ENCODE measurements around the gene SLC35F1.

The SLC35F1 gene

DNA sequence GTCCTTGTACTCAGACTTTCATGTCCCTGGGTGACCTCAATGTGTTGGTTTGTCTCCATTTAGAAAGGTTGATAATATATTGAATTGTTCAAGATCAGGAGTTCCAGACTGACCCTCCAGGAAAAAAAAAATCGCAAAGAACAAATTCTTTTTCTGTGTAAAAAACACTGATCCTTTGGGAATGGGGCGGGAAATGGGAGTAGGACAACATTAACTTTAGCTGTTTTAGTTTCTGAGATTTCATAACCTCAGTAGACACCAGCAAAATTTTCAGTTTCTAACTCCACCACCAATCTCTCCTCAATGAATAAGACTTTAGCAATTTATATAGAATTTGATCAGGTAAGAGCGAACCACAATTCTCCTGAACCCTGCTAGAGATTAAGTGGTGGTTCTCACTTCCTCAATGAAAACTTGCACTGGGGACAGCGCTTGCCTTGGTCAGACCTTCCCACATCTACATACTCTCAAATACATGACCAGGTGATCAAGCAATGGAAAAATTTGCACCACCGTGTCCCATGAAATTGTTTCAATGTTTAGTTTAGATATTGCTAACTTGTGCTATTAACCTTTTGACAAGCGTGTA lies 409.8 kb downstream of the SLC35F1 start:
- no peak for DNase-seq (ENCODE audit: low read depth)

DNA sequence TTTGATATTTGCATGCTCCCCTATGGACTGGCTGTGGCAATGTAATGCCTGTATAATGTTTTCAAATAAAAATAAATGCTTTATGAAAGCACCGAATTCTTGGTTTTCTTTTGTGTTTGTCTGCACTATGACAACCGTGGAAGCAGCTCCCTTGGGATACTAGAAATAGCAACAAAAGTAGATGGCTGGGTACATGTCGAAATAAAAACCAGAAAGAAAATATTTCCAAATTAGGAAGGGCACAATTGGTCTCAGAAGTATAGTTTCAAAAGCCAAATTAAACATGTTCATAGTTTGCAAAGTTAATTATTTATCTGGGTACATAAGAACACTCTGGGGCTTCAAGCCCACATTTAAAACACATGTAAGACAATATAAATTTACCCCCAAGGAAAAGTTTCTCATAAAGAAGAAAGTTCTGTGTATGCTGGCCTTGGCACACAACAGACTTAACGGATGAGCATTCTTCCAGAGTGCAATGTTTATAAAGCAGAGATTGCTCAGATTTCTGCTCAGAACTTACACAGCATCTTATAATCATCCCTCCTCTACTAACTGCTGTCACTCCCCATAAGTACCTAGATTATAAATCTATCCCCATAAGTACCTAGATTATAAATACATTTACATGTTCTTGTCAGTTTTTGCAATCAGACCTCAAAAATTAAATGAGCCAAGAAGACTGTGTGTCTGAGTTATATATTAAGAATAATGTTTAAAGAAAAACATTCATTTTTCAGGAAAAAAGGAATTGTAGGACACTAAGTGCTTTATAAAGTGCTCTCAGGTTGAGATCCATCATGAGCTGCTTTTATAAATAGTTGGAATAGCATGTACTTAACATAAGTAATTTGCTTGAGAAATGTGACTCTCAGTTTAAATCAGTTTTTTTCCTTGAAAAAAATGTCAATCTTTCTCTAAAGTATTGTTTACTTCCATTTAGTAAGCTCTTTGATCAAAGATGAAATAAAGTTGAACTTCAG lies 410.8 kb downstream of the SLC35F1 start:
- DNase-seq (ENCODE audit: low read depth) = no peak

DNA sequence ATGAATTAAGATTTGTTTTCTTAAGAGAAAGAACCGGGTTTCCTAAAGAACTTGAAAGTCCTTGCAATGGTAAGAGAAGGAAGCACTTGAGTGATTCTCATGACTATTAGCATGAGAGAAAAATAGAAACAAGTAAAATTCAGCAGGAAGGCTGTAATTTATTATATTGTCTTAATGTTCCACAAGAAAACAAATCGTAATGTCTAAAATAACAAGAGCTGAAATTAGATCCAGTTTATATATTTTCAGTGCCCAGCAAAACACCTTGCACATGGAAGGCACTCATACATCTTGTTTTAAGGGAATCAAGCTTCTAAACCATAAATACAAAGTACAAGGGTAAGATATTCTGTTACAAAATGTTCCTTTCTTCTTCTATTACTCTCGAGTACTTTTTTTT lies 411.6 kb downstream of the SLC35F1 start:
- no peak for DNase-seq (ENCODE audit: low read depth)

DNA sequence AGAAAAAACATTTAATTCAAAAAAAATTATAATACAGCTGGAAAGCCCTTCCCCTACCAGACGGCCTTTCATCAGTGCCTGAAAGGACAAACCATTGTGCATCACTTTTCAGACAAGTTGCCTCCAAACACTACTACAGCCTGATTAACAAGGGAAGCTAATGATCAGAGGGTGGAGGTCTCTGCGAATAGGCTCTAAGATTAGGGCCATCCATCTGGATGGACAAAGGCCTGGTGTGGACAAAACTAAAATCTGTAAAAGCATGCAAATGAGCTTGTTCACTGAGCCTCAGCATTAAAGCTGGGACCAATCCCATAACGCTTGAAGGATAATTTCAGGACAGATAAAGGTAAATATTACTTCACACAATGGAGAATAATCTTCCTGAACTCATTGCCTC lies 412.4 kb downstream of the SLC35F1 start:
- DNase-seq (ENCODE audit: low read depth) = no peak

DNA sequence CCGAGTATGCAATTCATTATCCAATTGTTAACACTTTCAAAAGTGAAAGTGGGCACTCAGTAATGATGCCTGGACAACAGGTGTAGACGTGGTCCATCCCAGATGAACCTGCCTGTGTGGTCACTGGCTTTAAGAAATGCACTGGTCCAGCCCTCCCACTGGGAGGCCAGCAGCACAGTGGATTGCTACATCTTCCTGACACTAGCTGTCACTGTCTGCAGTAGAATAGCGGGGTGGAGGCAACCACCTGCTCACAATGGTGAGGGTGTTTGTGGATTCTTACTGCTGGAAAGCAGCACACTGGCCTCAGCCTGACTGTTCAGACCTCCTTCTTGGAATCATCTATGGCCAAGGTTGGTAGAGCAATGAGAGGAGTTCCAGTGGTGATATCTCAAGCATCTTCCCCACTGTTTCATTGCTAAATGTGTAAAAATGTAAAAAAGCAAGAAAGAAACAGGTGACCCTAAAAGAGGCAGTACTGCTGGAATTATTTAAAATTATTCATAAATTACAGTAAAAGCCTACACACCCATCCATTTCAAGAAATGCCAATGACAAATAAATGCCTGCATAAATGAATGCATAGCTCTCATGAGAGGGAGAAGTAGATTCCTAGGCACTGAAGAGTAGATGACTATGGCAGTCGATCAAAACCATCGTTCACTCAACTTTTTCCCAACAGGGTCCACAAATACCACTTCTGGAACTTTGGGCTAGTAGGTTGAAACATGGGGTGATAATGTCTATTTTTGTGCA lies 413.0 kb downstream of the SLC35F1 start:
- no peak for DNase-seq (ENCODE audit: low read depth)

DNA sequence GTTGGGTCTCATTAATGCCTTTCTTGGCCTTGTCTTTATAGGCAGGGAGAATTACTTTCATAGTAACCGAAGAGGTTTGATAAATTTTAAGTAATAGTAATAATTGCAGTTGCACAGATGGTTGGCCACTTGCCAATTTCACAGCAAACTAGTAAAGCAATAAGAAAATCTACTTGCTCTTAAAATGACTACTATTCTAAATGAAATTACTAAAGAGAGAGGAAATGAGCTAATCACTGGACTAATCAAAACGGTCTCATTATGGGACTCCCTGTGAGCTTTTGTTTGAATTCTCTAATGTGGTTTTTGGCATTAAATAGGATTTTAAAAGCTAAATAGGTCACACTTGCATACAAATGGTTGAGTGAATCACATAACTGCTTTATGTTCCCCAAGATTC lies 413.6 kb downstream of the SLC35F1 start:
- DNase-seq (ENCODE audit: low read depth) = no peak

DNA sequence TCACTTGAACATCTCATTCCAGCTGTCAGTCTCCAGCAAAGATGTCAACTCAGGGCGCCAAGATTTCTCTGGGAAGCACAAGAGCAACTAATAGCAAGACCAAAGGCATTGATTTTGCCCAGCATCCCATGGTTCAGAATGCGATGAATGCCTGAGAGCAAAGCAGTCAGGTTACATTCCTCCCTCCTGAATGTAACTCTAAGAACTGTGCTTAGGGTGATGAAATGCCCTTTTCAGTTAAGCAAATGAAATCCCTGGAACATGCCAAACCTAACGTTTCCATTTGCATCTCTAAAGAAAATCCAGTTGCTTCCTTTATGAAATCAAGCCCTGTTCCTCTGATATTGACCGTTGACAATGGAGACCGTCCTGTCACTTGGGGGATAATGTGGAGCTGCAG lies 417.1 kb downstream of the SLC35F1 start:
- no peak for DNase-seq (ENCODE audit: low read depth)

DNA sequence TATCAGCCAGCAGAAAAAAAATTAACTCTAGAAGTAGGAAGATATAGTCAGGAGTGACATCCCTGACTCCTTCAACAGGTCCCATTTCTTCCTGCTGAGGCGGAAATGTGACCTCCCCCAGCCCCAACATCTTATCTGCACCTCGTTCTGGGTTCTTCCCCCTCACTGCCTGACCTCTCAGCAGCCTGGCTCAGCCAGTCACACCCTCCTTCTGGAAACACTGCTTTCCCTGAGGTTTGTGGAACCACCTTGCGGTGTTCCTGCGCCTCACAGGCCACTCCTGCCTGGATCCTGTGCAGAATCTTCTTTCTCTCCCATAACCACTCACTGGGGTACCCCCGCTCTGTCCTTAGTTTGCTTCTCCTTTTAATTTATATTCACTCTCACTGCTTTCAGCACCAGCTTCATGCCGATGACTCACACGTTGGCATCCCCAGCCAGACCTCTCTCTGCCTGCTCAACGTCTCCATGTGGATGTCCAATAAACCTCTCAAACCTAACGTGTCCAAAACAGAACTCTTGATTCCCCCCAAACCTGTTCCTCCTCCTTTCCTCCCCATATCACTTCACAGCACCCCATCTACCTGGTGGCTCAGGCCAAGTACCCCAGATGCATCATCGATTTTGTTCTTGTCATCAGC lies 418.3 kb downstream of the SLC35F1 start:
- DNase-seq (ENCODE audit: low read depth) = no peak

DNA sequence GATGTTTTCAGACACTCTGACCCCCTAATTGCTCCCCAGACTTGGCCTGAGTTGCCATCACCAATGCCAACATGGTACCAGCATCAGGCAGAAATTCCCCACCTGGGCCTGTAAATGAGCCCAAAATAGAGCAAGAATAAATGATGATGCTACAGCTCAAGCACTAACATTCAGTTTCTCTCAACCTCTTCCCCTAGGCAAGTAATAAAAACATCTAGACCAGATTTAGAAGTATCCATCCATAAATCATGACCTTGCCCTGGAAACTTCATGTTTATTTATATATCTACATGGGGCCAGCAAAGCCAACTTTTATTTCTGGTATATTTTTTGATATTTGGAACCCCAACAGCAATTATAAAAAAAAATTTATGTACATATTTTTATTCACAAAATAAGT lies 419.6 kb downstream of the SLC35F1 start:
- no peak for DNase-seq (ENCODE audit: low read depth)

DNA sequence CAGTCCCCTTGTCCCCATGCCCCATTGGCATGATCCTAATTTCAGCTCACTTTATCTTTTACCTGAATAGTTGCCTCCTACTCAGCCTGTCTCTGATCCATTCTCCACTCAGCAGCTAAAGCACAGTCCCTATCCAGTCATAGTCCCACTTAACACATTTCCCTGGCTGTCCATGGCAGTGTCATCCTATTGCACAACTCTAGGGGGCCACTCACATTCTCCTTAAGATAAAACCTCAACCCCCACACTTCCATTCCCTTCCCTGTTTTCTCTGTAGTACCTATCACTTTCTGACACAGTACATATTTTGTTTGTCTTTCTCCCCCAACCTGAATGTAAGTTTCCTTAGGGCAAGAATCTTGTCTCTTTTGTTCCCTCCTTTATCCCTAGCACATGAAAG lies 420.2 kb downstream of the SLC35F1 start:
- DNase-seq (ENCODE audit: low read depth) = no peak

DNA sequence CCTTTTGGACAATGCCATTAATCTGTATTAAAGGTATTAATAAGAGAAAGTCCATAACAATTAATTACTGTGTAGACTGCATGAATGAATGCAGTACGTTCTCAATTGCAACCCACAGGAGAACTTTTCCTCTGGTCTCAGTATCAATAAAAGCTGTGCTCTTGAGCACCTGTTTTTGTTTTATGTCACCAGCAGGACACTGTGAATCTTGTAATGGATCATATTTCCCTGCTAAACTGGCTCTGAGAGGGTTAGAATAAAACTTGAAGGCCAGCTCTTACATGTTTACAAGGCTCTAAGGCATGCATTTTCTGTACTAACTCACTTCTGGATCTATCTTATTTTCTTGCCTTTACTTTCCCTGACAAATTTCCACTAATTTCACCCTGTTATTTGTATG lies 426.7 kb downstream of the SLC35F1 start:
- no peak for DNase-seq (ENCODE audit: low read depth)

DNA sequence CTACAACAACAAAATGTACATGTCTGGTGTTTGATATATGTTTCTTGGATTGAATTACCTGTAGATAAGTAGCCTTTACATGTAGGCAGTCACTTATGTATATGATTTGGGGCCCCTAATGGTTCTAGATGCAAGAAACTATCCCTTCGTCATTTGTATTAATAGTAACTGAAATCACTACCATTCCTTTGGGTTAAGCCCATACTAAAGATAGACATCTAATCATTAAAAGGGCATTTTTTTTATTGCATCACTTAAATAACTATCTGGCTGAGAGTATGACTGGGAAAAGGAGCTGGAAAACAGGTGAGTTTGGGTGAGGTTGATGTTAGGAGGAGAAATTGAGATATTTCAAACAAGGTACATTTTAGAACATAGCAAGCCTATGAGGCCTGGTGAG lies 427.6 kb downstream of the SLC35F1 start:
- no peak for DNase-seq (ENCODE audit: low read depth)

DNA sequence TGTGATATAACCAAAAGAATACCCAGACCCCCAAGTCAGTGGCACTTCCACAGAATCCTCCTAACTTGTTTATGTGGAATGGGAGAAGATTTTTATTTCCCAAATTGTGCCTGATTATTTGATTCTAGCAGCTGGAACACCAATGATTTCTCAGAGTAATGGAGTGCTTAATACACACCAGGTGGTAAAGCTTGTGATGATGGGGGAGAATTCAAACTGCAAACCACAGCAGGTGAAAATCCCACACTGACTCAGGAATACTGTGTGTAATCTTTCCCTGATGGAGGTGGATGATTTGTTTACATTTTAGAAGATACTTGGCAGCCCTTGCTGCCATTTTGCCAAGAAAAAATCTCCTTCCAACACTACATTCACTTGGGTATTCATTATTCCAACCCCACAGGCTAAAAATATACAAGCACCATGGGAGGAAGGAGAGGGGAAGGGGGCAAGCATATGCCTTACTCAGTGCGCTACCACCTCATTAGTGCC lies 428.3 kb downstream of the SLC35F1 start:
- no peak for DNase-seq (ENCODE audit: low read depth)

DNA sequence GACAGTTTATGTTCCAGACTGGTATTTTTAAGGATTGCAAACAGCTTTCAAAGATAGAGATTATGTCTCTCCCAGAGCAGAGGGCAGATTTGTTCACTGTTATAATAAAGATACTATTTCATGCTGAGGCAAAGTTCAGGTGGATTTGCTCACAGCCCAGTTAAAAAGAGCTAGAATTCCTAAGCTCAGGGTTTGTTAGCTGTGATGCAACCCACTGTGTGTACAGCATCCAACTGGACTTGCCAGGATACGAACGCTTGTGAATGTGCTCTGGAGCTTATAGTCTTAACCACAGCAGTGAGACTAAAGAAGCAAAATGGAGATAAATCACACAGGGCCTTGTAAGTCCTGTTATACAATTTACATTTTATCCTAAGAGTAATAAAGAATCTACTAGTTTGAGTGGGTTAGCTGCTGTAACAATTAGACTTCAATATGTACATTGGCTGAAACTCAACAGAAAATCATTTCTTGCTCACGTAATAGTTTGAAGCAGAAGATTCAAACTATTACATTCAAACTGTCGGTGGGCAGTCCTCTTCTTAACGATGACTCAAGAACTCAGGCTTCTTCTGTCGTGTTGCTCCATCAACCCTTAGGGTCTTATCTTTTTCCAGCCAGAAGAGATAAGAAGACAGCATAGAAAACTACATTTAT lies 437.1 kb downstream of the SLC35F1 start:
- DNase-seq (ENCODE audit: low read depth) = no peak

DNA sequence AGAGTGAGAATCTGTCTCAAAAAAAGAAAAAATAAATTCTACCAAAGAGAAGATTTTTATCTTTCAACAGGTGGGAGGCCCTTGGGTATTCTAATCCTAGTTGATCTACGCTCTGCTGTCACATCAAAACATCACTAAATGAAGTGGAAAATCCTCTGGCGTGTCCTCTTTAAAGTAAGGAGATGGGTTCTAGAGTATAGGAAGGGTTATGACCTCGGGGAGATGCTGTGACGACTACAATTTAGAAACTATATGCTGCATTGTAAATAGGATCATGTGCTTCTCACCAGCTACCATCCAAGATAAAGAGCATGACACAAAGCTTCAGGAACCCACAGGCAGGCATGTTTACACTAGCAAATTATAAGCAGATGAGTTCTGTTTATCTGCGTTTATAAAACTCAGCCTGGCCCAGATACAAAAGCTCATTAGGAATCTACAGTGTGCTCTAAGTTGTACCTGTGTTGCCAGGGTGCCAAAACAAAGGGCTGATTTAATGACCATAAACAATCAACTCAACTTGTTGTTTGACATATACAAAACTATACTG lies 443.9 kb downstream of the SLC35F1 start:
- no peak for DNase-seq (ENCODE audit: low read depth)

DNA sequence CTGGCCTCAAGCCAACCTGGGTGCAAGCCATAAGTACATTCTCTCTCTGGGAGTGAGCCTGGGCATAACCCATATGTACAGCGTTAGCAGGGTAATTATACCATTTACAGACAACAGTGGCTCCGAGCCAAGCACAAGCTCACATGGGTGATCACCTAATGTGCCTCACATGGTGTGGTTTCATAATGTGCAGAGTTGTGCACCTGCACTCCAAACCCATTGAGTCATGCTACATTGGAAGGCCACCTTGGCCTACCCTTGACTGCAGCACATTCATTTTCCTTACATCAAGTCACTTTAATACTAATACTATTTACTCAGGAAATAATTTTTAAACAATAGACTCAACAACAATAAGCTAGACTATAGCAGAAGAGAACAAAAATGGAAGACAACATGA lies 446.5 kb downstream of the SLC35F1 start:
- DNase-seq (ENCODE audit: low read depth) = no peak

DNA sequence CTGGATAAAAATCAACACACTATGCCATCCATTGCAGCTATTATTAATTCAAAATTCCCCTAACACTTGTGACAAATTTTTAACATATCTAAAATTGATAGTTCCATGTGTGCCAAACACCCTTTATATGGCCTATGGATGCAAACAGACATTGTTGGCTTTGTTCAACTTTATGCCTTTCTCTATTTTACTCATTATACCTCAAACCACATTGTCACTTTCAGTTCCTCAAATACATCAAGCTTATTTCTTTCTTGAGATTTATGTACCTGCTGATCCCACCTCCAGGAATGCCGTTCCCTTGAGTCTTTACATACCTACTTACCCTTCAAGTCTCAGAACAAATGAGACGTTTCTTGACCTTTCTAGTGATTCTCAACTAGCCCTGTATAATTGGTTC lies 447.6 kb downstream of the SLC35F1 start:
- DNase-seq (ENCODE audit: low read depth) = no peak

DNA sequence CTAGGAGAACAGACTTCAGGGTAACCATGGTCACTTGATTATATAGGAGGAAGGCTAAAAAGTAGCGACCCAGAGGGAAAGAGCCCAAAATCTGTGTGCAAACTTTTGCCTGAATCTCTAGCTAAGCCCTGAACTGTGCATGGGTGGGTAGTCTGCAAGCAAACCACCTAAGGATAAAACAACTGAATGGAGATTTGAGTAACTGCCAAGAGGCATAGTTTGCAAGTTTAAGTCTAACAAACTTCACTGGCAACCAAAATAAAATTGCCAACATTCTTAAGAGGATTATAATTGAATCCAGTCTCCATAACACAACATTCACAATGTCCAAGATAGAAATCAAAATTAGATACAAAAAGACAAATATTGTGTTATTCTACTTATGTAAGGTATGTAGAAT lies 449.0 kb downstream of the SLC35F1 start:
- no peak for DNase-seq (ENCODE audit: low read depth)

DNA sequence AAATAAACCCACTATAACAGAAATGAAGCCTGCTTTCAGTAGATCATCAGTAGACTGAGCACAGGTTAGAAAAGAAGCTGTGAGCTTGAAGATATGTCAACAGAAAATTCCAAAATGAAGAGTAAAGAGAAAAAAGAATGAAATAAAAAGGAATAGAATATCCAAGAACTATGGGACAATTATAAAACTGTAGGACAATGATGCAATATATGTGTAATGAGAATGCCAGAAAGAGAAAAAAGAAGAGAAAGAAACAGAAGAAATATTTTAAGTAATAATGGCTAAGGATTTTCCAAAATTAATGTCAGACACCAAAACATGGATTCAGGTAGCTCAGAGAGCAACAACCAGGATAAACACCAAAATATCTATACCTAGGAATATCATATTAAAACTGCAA lies 449.6 kb downstream of the SLC35F1 start:
- no peak for DNase-seq (ENCODE audit: low read depth)

All from stimulated activated CD8-positive, alpha-beta memory T cell treated with anti-CD3 and anti-CD28 coated beads, Interleukin-12 subunit alpha, Interleukin-12 subunit beta, amount 100 ng/mL, for 1 hour (primary cell).